ENCODE results near the gene C10orf67.

C10orf67 gene

GRCh38 chr10:23174074-23174976, 170.3 kb downstream of the C10orf67 start:
- H3K4me3 Mint-ChIP-seq = no peak overlapping the region
- H3K27me3 Mint-ChIP-seq (ENCODE audit: low read depth) = peaks cover 75% of the 10 kb centered on the region
- H3K27ac Mint-ChIP-seq = no peak overlapping the region

DNA sequence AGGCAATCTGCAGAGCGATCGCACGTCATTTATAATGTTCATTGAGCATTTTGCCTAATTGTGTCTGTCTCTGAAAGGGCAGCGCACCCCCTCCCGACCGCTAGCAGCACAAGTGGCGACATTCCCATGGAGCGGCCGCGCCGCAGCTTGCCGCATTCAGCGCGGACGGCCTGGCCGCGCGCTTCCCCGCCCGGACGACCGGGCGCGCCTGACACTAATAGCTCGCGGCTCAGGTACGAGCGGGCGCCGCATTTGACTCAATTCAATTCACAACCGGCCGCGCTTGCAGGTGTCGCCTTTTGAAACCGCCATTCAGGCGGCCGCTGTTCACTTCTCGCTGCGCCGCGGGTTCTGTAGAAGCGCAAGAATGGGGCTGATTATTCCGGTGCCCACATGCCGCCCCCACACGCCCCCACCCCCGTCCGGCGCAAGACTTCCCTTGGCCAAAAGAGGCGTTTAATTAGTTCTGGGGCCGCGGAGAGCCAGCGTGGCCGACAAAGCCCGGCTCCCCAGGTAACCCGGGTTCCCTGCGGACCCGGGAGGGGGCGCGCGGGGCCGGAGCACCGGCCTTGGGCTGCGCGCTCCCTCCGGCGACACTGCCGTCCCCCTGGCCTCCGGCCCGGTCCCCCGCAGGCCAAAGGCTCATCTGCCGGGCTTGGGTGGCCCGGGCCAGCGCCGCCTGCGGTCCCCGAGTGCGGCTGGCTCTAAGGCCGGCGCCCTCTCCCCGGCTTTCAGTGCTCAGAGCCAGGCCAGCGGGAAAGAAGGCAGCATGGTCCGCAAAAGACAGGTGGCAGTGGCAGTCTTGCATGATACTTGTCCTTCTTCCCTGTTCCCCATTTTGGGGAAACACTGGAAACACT, 171.2 kb downstream of the C10orf67 start:
- Mint-ChIP-seq H3K4me1 (ENCODE audit: low read depth) (no peaks in the 10 kb centered on the region), H3K36me3 (ENCODE audit: low read depth) (no peaks in the 10 kb centered on the region), H3K4me3 (no peak overlapping the region), H3K27me3 (ENCODE audit: low read depth) (peaks cover 71% of the 10 kb centered on the region), H3K27ac (no peak overlapping the region), H3K9me3 (no peaks in the 10 kb centered on the region)

More at GRCh38 chr10:23174074-23174976, 170.3 kb downstream of the C10orf67 start:
- H3K4me1 Mint-ChIP-seq (ENCODE audit: low read depth) = no peaks in the 10 kb centered on the region
- H3K36me3 Mint-ChIP-seq (ENCODE audit: low read depth) = no peaks in the 10 kb centered on the region
- H3K9me3 Mint-ChIP-seq = no peaks in the 10 kb centered on the region

DNA sequence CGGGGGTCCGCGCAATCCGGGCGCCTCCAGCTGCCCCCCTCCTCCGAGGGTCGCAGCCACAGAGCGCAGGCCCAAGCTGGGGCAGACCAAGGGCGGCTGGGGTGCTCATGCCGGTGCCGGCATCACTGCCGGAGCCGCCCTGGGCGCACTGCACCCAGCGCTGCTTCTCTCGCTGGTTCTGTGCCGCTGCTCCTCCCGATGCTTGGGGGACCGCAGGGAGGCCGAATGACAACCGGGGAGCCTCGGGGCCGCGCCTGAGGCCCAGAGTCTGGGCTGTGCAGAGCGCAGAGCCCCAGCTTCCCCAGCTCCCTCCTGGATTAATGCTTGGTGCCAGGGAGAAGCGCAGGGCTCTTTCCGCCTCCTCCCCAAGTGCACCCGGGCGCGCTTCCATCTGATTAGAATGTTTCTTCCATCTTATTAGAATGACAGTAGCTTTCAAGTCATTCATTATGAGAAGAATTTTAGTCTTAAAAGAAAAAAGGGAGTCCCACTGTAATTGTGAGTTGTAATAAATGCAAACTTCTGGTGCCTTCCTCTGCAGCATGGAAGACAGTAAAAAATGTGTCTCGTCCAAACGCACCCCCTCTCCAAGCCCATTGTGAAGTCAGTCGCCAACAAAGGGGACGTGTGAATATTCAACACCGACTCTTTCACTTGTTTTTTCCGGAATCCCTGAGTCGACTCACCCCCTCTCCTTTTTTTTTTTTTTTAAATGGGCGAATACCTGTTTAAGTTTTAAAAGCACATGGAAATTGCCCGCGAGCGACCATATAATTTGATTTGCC, 172.0 kb downstream of the C10orf67 start:
- no peak overlapping the region for H3K27ac Mint-ChIP-seq
- no peaks in the 10 kb centered on the region for H3K4me1 Mint-ChIP-seq (ENCODE audit: low read depth)
- H3K27me3 Mint-ChIP-seq (ENCODE audit: low read depth) = peaks cover 67% of the 10 kb centered on the region
- no peaks in the 10 kb centered on the region for H3K36me3 Mint-ChIP-seq (ENCODE audit: low read depth)
- H3K4me3 Mint-ChIP-seq = no peak overlapping the region
- H3K9me3 Mint-ChIP-seq = no peaks in the 10 kb centered on the region

GRCh38 chr10:23171232-23171876, 173.2 kb downstream of the C10orf67 start:
- Mint-ChIP-seq H3K36me3 (ENCODE audit: low read depth) (no peaks in the 10 kb centered on the region), H3K4me3 (no peak overlapping the region), H3K4me1 (ENCODE audit: low read depth) (no peaks in the 10 kb centered on the region), H3K27ac (no peak overlapping the region), H3K27me3 (ENCODE audit: low read depth) (peaks cover 56% of the 10 kb centered on the region), H3K9me3 (no peaks in the 10 kb centered on the region)

- H3K9me3 Mint-ChIP-seq = no peaks in the 10 kb centered on the region
- no peaks in the 10 kb centered on the region for H3K36me3 Mint-ChIP-seq (ENCODE audit: low read depth)
- no peak overlapping the region for H3K27ac Mint-ChIP-seq
- peaks cover 8% of the 10 kb centered on the region for H3K27me3 Mint-ChIP-seq (ENCODE audit: low read depth)
- H3K4me1 Mint-ChIP-seq (ENCODE audit: low read depth) = peaks cover 7% of the 10 kb centered on the region
- H3K4me3 Mint-ChIP-seq = no peak overlapping the region
Observed at GRCh38 chr10:23158370-23158769, 186.2 kb downstream of the C10orf67 start.

- Mint-ChIP-seq H3K4me3 (no peak overlapping the region), H3K4me1 (ENCODE audit: low read depth) (peaks cover 7% of the 10 kb centered on the region), H3K27me3 (ENCODE audit: low read depth) (peaks cover 8% of the 10 kb centered on the region), H3K36me3 (ENCODE audit: low read depth) (no peaks in the 10 kb centered on the region), H3K27ac (no peak overlapping the region), H3K9me3 (no peaks in the 10 kb centered on the region)
Observed at GRCh38 chr10:23157691-23158369, 186.8 kb downstream of the C10orf67 start.

DNA sequence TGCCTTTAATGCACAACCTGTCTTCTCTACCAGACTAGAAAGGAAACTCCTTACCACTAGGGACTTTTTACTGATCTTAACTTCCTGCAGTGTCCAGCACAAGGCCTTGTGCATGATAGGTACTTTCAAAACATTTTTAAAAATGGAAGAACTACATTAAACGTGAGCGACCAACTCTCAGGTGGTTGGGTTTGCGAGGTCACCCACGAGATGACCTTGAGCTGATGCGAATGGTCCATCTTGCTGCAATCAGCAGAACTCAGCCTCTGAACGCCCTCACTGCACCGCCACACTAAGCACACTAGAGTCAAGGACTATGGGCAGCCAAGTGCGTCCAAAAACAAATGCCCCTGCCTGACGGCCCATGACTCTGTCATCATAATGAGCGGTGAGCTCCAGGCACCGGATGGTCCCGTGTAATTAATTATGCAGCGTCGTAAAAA, 187.3 kb downstream of the C10orf67 start:
- Mint-ChIP-seq H3K4me1 (ENCODE audit: low read depth) (peaks cover 7% of the 10 kb centered on the region), H3K27me3 (ENCODE audit: low read depth) (peaks cover 8% of the 10 kb centered on the region), H3K9me3 (no peaks in the 10 kb centered on the region), H3K36me3 (ENCODE audit: low read depth) (no peaks in the 10 kb centered on the region), H3K27ac (no peak overlapping the region), H3K4me3 (no peak overlapping the region)

- Mint-ChIP-seq H3K36me3 (ENCODE audit: low read depth) (no peaks in the 10 kb centered on the region), H3K9me3 (no peaks in the 10 kb centered on the region), H3K27me3 (ENCODE audit: low read depth) (peaks cover 8% of the 10 kb centered on the region), H3K4me3 (no peak overlapping the region), H3K4me1 (ENCODE audit: low read depth) (peaks cover 7% of the 10 kb centered on the region), H3K27ac (no peak overlapping the region)
Observed at GRCh38 chr10:23156447-23157150, 188.0 kb downstream of the C10orf67 start.

GRCh38 chr10:23155169-23155568, 189.4 kb downstream of the C10orf67 start:
- Mint-ChIP-seq H3K9me3 (no peaks in the 10 kb centered on the region), H3K36me3 (ENCODE audit: low read depth) (no peaks in the 10 kb centered on the region), H3K27me3 (ENCODE audit: low read depth) (peaks cover 4% of the 10 kb centered on the region), H3K27ac (no peak overlapping the region), H3K4me3 (no peak overlapping the region), H3K4me1 (ENCODE audit: low read depth) (peaks cover 7% of the 10 kb centered on the region)
